Measurements from ENCODE around the gene NFIC. TPM values are rescaled to one million over a fixed set of nuclear protein-coding genes. Genes with fewer than 3 reads are reported as not detected.

NFIC gene
- total and polyA plus RNA-seq, 10 of the 15 experiments (the other 5 are each of a cell fraction or from before 2014, with no cell fraction given) = 0.71 to 53.5 (median 10.2) TPM

DNA sequence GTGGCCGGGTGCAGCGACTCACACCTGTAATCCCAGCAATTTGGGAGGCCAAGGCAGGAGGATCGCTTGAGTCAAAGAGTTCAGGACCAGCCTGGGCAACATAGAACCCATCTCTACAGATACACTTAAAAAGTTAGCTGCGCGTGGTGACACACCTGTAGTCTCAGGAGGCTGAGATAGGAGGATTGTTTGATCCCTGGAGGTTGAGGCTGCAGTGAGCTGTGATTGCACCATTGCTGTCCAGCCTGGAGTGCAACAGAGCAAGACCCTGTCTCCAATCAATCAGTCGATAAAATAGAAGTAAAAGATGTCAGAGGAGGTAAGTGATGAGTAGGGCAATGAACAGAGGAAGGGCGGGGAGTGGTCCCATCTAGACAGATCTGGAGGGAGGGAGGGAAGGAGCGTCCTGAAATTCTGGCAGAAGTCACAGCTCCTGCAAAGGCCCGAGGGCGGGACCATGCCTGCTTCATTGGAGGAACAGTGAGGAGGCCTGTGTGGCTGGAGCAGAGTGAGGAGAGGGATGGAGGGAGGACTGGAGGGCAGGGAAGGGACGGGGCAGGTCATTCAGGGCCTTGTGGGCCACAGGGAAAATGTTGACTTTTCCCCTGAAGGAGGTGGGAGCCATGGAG lies 104.2 kb downstream of the NFIC start:
- SMC1A ChIA-PET (ENCODE audit: uncharacterized antibody, unreplicated experiment) = interaction anchor here (0.5 to 0.9 kb wide), 2 partner anchors 31 to 127 kb away, joined by 3 read pairs; no protein-coding TSS in a partner anchor
- DNase-seq (ENCODE audit: low read depth, low spot score) = no peak
- H2AFZ ChIP-seq (ENCODE audit: control insufficient read depth, low read depth, low read length) = no peak overlapping the region
- intact Hi-C loops (cut with micrococcal nuclease; ENCODE audit: unreplicated experiment) = no loop called here
- H3K4me2 ChIP-seq (ENCODE audit: control insufficient read depth, insufficient read depth) = no peak overlapping the region
- 38% methylated on average over 10 of the region's 11 CpGs for WGBS (ENCODE audit: insufficient coverage, insufficient replicate concordance, low lambda C conversion rate, missing lambda C conversion rate)
- no peaks in the 10 kb centered on the region for H3K79me2 ChIP-seq (ENCODE audit: control insufficient read depth, insufficient read depth, low read length)
- H3K9ac ChIP-seq (ENCODE audit: control insufficient read depth, insufficient read depth, low read length) = no peak overlapping the region
- ATAC-seq = no peak
- RAD21 ChIA-PET (ENCODE audit: unreplicated experiment) = interaction anchor here (0.8 to 1.6 kb wide), 5 partner anchors 15 to 311 kb away, joined by 3 to 6 read pairs (median 4); no protein-coding TSS in a partner anchor
- no peaks in the 10 kb centered on the region for H3K9me3 ChIP-seq (replicated peaks; ENCODE audit: control insufficient read depth, insufficient read depth, low read length)
- no peaks in the 10 kb centered on the region for H3K27me3 ChIP-seq (replicated peaks in 1 of 2; ENCODE audit: control insufficient read depth in 2 of 2, insufficient read depth in 2 of 2, low read length in 1 of 2)
- no peak overlapping the region for H3K4me3 ChIP-seq
- peaks cover 2% of the 10 kb centered on the region; the same call in 1 of the 2 replicates for H4K20me1 ChIP-seq (ENCODE audit: control insufficient read depth, insufficient read depth)
- no peak overlapping the region for H3K27ac ChIP-seq (ENCODE audit: control insufficient read depth, insufficient read depth)
- no peak for FAIRE-seq
- CTCF ChIA-PET = interaction anchor here (1.2 to 2.6 kb wide), 6 partner anchors 16 to 166 kb away, joined by 4 to 15 read pairs (median 5); no protein-coding TSS in a partner anchor
- H3K4me1 ChIP-seq (ENCODE audit: control insufficient read depth, insufficient read depth, low read length) = no peaks in the 10 kb centered on the region
- POLR2A ChIA-PET = no interaction called here
- no peaks in the 10 kb centered on the region; a peak in 2 of 4 replicates for H3K36me3 ChIP-seq (ENCODE audit: control insufficient read depth in 2 of 2, insufficient read depth in 2 of 2, low read length in 1 of 2)
- in situ Hi-C loops (cut with MboI) = loop anchor here (5.0 kb wide), 1 partner anchor 143 kb away; no protein-coding TSS in a partner anchor
- no TSS peak for BruUV-seq (replicated peaks)
- TF ChIP-seq NFIC (IDR thresholded peaks at IDR 0.05; ENCODE audit: low read depth, low read length) = no peak
- no peak for TF ChIP-seq SREBF1 (IDR thresholded peaks at IDR 0.05; ENCODE audit: low read length)
- TF ChIP-seq, protein P1, sequence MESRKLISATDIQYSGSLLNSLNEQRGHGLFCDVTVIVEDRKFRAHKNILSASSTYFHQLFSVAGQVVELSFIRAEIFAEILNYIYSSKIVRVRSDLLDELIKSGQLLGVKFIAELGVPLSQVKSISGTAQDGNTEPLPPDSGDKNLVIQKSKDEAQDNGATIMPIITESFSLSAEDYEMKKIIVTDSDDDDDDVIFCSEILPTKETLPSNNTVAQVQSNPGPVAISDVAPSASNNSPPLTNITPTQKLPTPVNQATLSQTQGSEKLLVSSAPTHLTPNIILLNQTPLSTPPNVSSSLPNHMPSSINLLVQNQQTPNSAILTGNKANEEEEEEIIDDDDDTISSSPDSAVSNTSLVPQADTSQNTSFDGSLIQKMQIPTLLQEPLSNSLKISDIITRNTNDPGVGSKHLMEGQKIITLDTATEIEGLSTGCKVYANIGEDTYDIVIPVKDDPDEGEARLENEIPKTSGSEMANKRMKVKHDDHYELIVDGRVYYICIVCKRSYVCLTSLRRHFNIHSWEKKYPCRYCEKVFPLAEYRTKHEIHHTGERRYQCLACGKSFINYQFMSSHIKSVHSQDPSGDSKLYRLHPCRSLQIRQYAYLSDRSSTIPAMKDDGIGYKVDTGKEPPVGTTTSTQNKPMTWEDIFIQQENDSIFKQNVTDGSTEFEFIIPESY (IDR thresholded peaks at IDR 0.05) = no peak
- TF ChIP-seq SMC3 (IDR thresholded peaks at IDR 0.05; ENCODE audit: borderline replicate concordance, low read length) = no peak
- TF ChIP-seq, protein P2, sequence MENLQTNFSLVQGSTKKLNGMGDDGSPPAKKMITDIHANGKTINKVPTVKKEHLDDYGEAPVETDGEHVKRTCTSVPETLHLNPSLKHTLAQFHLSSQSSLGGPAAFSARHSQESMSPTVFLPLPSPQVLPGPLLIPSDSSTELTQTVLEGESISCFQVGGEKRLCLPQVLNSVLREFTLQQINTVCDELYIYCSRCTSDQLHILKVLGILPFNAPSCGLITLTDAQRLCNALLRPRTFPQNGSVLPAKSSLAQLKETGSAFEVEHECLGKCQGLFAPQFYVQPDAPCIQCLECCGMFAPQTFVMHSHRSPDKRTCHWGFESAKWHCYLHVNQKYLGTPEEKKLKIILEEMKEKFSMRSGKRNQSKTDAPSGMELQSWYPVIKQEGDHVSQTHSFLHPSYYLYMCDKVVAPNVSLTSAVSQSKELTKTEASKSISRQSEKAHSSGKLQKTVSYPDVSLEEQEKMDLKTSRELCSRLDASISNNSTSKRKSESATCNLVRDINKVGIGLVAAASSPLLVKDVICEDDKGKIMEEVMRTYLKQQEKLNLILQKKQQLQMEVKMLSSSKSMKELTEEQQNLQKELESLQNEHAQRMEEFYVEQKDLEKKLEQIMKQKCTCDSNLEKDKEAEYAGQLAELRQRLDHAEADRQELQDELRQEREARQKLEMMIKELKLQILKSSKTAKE (IDR thresholded peaks at IDR 0.05; ENCODE audit: low read depth, poor library complexity, severe bottlenecking) = no peak
- no peak for TF ChIP-seq STAT3 (IDR thresholded peaks at IDR 0.05; ENCODE audit: low read depth, low read length)
- TF ChIP-seq, protein P3, sequence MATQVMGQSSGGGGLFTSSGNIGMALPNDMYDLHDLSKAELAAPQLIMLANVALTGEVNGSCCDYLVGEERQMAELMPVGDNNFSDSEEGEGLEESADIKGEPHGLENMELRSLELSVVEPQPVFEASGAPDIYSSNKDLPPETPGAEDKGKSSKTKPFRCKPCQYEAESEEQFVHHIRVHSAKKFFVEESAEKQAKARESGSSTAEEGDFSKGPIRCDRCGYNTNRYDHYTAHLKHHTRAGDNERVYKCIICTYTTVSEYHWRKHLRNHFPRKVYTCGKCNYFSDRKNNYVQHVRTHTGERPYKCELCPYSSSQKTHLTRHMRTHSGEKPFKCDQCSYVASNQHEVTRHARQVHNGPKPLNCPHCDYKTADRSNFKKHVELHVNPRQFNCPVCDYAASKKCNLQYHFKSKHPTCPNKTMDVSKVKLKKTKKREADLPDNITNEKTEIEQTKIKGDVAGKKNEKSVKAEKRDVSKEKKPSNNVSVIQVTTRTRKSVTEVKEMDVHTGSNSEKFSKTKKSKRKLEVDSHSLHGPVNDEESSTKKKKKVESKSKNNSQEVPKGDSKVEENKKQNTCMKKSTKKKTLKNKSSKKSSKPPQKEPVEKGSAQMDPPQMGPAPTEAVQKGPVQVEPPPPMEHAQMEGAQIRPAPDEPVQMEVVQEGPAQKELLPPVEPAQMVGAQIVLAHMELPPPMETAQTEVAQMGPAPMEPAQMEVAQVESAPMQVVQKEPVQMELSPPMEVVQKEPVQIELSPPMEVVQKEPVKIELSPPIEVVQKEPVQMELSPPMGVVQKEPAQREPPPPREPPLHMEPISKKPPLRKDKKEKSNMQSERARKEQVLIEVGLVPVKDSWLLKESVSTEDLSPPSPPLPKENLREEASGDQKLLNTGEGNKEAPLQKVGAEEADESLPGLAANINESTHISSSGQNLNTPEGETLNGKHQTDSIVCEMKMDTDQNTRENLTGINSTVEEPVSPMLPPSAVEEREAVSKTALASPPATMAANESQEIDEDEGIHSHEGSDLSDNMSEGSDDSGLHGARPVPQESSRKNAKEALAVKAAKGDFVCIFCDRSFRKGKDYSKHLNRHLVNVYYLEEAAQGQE (IDR thresholded peaks at IDR 0.05; ENCODE audit: low read depth, low read length) = no peak
- TF ChIP-seq, protein P4, sequence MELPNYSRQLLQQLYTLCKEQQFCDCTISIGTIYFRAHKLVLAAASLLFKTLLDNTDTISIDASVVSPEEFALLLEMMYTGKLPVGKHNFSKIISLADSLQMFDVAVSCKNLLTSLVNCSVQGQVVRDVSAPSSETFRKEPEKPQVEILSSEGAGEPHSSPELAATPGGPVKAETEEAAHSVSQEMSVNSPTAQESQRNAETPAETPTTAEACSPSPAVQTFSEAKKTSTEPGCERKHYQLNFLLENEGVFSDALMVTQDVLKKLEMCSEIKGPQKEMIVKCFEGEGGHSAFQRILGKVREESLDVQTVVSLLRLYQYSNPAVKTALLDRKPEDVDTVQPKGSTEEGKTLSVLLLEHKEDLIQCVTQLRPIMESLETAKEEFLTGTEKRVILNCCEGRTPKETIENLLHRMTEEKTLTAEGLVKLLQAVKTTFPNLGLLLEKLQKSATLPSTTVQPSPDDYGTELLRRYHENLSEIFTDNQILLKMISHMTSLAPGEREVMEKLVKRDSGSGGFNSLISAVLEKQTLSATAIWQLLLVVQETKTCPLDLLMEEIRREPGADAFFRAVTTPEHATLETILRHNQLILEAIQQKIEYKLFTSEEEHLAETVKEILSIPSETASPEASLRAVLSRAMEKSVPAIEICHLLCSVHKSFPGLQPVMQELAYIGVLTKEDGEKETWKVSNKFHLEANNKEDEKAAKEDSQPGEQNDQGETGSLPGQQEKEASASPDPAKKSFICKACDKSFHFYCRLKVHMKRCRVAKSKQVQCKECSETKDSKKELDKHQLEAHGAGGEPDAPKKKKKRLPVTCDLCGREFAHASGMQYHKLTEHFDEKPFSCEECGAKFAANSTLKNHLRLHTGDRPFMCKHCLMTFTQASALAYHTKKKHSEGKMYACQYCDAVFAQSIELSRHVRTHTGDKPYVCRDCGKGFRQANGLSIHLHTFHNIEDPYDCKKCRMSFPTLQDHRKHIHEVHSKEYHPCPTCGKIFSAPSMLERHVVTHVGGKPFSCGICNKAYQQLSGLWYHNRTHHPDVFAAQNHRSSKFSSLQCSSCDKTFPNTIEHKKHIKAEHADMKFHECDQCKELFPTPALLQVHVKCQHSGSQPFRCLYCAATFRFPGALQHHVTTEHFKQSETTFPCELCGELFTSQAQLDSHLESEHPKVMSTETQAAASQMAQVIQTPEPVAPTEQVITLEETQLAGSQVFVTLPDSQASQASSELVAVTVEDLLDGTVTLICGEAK (IDR thresholded peaks at IDR 0.05; ENCODE audit: borderline replicate concordance) = no peak
- TF ChIP-seq MTA2 (IDR thresholded peaks at IDR 0.05; ENCODE audit: low read depth) = no peak
